Rectal smooth muscle tissue (tissue), 1 donor: ENCODE measurements around the gene B4GALT5.

Experiments used
- H3K27ac ChIP-seq: one replicate; pipeline ENCODE4 v1.7.0; 2013; ENCODE audit warnings: low read depth, low read length, inconsistent platforms
- H3K27me3 ChIP-seq: one replicate; pipeline ENCODE4 v1.7.0; 2013; ENCODE audit warnings: low read length; ENCODE audit not compliant: control insufficient read depth, insufficient read depth
- H3K36me3 ChIP-seq: one replicate; pipeline ENCODE4 v1.7.0; 2013; ENCODE audit warnings: low read length; ENCODE audit not compliant: control insufficient read depth, insufficient read depth
- H3K4me1 ChIP-seq: one replicate; pipeline ENCODE4 v1.7.0; 2013; ENCODE audit warnings: low read length; ENCODE audit not compliant: control insufficient read depth, insufficient read depth
- H3K4me3 ChIP-seq: one replicate; pipeline ENCODE4 v1.7.0; 2013; ENCODE audit warnings: low read length
- H3K9ac ChIP-seq: one replicate; pipeline ENCODE4 v1.7.0; 2013; ENCODE audit warnings: low read length

B4GALT5 gene

GRCh38 chr20:49694450-49695071, 19.1 kb downstream of the B4GALT5 start:
- peaks cover 8% of the 10 kb centered on the region for H3K4me1 ChIP-seq
- no peak overlapping the region for H3K27ac ChIP-seq
- no peak overlapping the region for H3K9ac ChIP-seq
- no peaks in the 10 kb centered on the region for H3K36me3 ChIP-seq
- H3K27me3 ChIP-seq, result no peaks in the 10 kb centered on the region
- no peak overlapping the region for H3K4me3 ChIP-seq

- peaks cover 8% of the 10 kb centered on the region for H3K4me1 ChIP-seq
- H3K27ac ChIP-seq, result no peak overlapping the region
Measured at GRCh38 chr20:49693435-49694171, 20.1 kb downstream of the B4GALT5 start.

GRCh38 chr20:49692941-49693340, 20.7 kb downstream of the B4GALT5 start:
- H3K4me1 ChIP-seq, result peaks cover 8% of the 10 kb centered on the region
- no peak overlapping the region for H3K4me3 ChIP-seq
- no peaks in the 10 kb centered on the region for H3K36me3 ChIP-seq

More at GRCh38 chr20:49693435-49694171, 20.1 kb downstream of the B4GALT5 start:
- Histone ChIP-seq H3K9ac (no peak overlapping the region), H3K27me3 (no peaks in the 10 kb centered on the region), H3K4me3 (no peak overlapping the region), H3K36me3 (no peaks in the 10 kb centered on the region)

GRCh38 chr20:49691818-49692568, 21.7 kb downstream of the B4GALT5 start:
- H3K27ac ChIP-seq, result no peak overlapping the region
- peaks cover 4% of the 10 kb centered on the region for H3K4me1 ChIP-seq
- no peak overlapping the region for H3K4me3 ChIP-seq
- no peak overlapping the region for H3K9ac ChIP-seq
- H3K27me3 ChIP-seq, result no peaks in the 10 kb centered on the region
- no peaks in the 10 kb centered on the region for H3K36me3 ChIP-seq

More at GRCh38 chr20:49692941-49693340, 20.7 kb downstream of the B4GALT5 start:
- Histone ChIP-seq H3K27me3 (no peaks in the 10 kb centered on the region), H3K27ac (no peak overlapping the region), H3K9ac (no peak overlapping the region)

DNA sequence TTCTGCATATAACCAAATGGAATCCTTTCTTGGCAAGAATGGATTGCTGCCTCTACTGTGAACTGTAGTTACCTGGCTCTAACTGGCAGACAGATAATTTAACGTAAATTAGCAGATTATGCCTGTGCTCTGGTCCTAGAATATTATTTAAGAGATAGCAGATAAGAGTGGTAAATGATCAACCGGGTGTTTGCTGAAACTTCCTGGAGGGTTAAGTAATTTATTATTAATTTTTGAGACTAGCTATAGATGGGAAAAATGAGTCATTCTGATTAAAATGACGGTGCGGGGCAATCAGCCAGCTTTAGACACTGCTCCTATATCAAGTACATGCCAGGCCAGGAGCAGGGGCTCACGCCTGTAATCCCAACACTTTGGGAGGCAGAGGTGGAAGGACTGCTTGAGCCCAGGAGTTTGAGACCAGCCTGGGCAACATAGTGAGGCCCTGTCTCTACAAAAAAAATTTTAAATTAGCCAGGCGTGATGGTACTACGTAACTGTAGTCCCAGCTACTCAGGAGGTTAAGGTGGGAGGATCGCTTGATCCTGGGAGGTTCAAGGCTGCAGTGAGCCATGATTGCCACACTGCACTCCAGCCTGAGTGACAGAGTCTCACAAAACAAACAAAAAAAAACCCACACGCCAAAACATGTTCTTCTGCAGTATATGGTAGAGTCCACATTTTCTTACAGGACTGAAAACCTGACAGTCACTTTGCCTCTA, 22.6 kb downstream of the B4GALT5 start:
- H3K4me1 ChIP-seq, result peaks cover 2% of the 10 kb centered on the region
- no peak overlapping the region for H3K27ac ChIP-seq

GRCh38 chr20:49687595-49688567, 25.8 kb downstream of the B4GALT5 start:
- no peaks in the 10 kb centered on the region for H3K27me3 ChIP-seq
- no peak overlapping the region for H3K9ac ChIP-seq
- no peak overlapping the region for H3K27ac ChIP-seq
- H3K36me3 ChIP-seq, result no peaks in the 10 kb centered on the region
- H3K4me1 ChIP-seq, result peaks cover 5% of the 10 kb centered on the region
- H3K4me3 ChIP-seq, result no peak overlapping the region

More for the DNA sequence above, 22.6 kb downstream of the B4GALT5 start:
- H3K4me3 ChIP-seq, result no peak overlapping the region
- no peak overlapping the region for H3K9ac ChIP-seq
- H3K27me3 ChIP-seq, result no peaks in the 10 kb centered on the region
- H3K36me3 ChIP-seq, result no peaks in the 10 kb centered on the region

- H3K27ac ChIP-seq, result no peak overlapping the region
- no peaks in the 10 kb centered on the region for H3K27me3 ChIP-seq
- H3K36me3 ChIP-seq, result no peaks in the 10 kb centered on the region
- no peak overlapping the region for H3K4me3 ChIP-seq
- H3K4me1 ChIP-seq, result peaks cover 3% of the 10 kb centered on the region
- no peak overlapping the region for H3K9ac ChIP-seq
Measured at GRCh38 chr20:49685809-49686208, 27.9 kb downstream of the B4GALT5 start.

DNA sequence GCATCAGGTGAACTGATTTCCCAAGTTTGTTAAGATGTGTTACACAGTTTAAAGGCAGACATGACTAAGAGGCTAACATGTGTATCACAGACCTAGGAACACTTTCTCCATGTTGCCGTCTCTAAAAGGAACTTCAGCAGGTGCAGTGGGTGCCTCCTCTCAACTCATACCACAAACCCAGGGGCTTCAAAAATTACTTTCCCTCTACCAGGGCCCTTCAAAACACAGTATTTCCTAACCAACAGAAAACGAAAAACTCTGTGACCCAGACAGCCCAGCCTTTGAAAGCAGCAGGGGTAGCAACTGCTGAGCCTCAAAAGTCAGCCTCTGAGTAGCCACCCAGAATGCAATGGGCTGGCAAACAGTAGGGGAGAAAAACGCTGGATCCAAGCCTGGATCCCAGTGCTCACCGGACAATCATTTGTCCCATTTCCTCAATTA, 28.5 kb downstream of the B4GALT5 start:
- no peaks in the 10 kb centered on the region for H3K36me3 ChIP-seq
- H3K27ac ChIP-seq, result no peak overlapping the region
- H3K4me1 ChIP-seq, result peaks cover 3% of the 10 kb centered on the region
- H3K27me3 ChIP-seq, result no peaks in the 10 kb centered on the region
- no peak overlapping the region for H3K9ac ChIP-seq
- no peak overlapping the region for H3K4me3 ChIP-seq

- H3K27ac ChIP-seq, result no peak overlapping the region
- H3K9ac ChIP-seq, result no peak overlapping the region
- H3K4me1 ChIP-seq, result peaks cover 3% of the 10 kb centered on the region
Measured at GRCh38 chr20:49684335-49684997, 29.2 kb downstream of the B4GALT5 start.

GRCh38 chr20:49682798-49683197, 30.9 kb downstream of the B4GALT5 start:
- Histone ChIP-seq H3K9ac (no peak overlapping the region), H3K27ac (no peak overlapping the region), H3K4me3 (no peak overlapping the region), H3K27me3 (no peaks in the 10 kb centered on the region), H3K4me1 (peaks cover 9% of the 10 kb centered on the region), H3K36me3 (no peaks in the 10 kb centered on the region)

More at GRCh38 chr20:49684335-49684997, 29.2 kb downstream of the B4GALT5 start:
- no peaks in the 10 kb centered on the region for H3K27me3 ChIP-seq
- no peaks in the 10 kb centered on the region for H3K36me3 ChIP-seq
- H3K4me3 ChIP-seq, result no peak overlapping the region

DNA sequence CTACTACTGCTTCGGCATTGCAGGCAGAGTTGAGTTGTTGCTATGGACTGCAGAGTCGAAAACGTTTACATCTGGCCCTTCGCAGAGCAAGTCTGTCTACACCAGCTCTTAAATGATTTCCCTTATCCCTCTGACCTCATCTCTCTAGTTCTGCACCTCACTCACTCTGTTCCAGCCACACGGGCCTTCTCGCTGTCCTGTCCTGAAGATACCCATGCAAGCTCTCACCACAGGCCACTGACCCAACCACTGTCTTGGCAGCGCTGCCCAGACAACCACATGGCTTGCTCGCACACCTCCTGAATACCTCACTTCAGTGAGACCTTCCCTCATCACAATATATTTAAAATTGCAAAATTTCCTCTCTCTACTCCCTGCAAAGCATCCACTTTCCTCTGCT, 31.4 kb downstream of the B4GALT5 start:
- no peaks in the 10 kb centered on the region for H3K27me3 ChIP-seq
- no peak overlapping the region for H3K9ac ChIP-seq
- no peak overlapping the region for H3K27ac ChIP-seq
- no peak overlapping the region for H3K4me3 ChIP-seq
- peaks cover 12% of the 10 kb centered on the region for H3K4me1 ChIP-seq
- H3K36me3 ChIP-seq, result no peaks in the 10 kb centered on the region
